GM03348 (cell line): ENCODE measurements around the gene BAHCC1.
A peak's percentile ranks its signal among the peaks of the same experiment; 100 is the strongest.

Experiments
- DNase-seq: peaks from one replicate; pipeline ENCODE4 v3.0.0; 2012; ENCODE audit warnings: low spot score

Gene BAHCC1

DNA sequence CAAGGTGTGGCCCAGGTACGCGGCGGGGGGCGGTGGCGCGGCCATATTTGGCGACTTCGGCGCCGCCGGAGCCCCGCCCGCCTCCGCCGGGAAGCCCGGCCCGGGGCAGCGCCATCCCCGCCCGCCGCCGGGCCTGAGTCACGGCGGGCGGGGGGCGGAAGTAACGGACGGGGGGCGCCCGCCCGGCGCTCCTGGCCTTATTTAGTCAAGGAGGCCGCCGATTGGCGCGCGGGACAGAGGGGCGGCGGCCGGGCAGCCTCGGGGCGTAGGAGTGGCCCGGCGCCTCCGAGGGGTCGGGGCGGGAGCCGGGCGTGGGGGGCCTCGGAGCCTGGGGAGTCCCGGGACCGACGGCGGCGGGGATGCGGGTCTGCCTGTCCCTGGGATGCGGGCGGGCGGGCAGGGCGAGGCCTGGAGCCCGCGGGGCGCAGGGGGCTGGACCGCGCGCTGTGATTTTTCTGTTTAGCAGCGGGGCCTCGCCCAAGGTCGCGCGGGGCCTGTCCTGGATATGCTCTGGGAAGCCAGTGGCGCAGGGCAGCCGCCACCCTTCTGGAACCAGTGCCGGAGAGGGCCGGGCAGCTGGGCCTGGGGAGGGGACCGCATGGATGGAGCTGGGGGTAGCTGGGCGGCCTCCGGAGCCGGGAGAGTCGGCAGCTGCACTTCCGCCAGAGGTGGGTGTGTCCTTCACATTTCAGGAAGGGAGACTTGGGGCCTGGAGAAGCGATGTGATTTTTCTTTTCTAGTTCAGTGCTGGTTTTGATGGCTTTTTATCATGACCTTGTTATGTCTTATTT, 119.7 kb downstream of the BAHCC1 start:
- peak; percentile 95 for DNase-seq

DNA sequence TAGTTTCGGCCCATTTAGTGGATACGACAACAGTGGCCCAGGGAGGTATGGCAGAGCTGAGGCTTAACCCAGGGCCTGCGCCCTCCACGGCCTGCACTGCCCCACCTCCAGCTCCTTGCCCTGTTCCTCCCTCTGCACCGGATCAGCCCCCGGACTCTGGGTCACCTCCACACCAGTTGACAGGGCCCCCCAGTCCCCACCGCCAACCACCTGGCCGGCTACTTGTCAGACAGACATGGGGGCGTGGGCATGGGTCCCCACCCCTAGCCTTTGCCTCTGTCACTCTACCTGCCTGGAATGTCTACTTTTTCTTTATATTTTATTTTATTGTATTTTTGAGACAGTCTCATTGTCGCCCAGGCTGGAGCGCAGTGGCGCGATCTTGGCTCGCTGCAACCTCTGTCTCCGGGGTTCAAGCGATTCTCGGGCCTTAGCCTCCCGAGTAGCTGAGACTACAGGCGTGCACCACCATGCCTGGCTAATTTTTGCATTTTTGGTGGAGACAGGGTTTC, 120.3 kb downstream of the BAHCC1 start:
- no peak for DNase-seq
